Right lobe of liver (tissue), 6 donors: ENCODE measurements around the gene TINAG. TPM values are rescaled to one million over a fixed set of nuclear protein-coding genes. Genes with fewer than 3 reads are reported as not detected.

Experiments
- ATAC-seq, 4 donors: fragments of 200-7000 bp; cut with Tn5 transposase; one replicate each; pipeline ENCODE4 v1.9.1; 2020; ENCODE audit warnings: mild to moderate bottlenecking in 4 of 4, moderate library complexity in 4 of 4
- DNase-seq, 3 donors: peaks; one replicate each; pipeline ENCODE4 v3.0.0-alpha.2; 2020
- H3K27ac ChIP-seq, 3 donors: fragments of 200-600 bp; one replicate each; pipeline ENCODE4 v1.8.0; 2022
- H3K27me3 ChIP-seq, 2 donors: fragments of 200-600 bp; one replicate each; pipeline ENCODE4 v1.8.0; 2022
- H3K36me3 ChIP-seq, 4 donors: fragments of 200-600 bp; sonication (generic) in 1 of 4; one replicate each; pipeline versions ENCODE4 v1.5.1 to v1.8.0; 2017 to 2022; ENCODE audit warnings: control low read depth in 1 of 4
- H3K4me1 ChIP-seq, 4 donors: fragments of 200-600 bp; sonication (generic) in 1 of 4; one replicate each; pipeline versions ENCODE4 v1.5.1 to v1.8.0; 2017 to 2022; ENCODE audit warnings: control low read depth in 1 of 4
- H3K4me3 ChIP-seq, 3 donors: fragments of 200-600 bp; one replicate each; pipeline ENCODE4 v1.8.0; 2022
- H3K9me3 ChIP-seq, 4 donors: fragments of 200-600 bp; sonication (generic) in 1 of 4; one replicate each; pipeline versions ENCODE4 v1.5.1 to v1.8.0; 2017 to 2022; ENCODE audit warnings: control low read depth in 1 of 4
- POLR2A ChIP-seq: fragments of 450-650 bp; IDR thresholded peaks from one replicate; pipeline ENCODE4 v1.6.1; 2017; ENCODE audit warnings: antibody characterized with exemption, mild to moderate bottlenecking
- WGBS: methylation state at CpG from one replicate; pipeline ENCODE4 v1.1.6; 2018; ENCODE audit warnings: low coverage, low lambda C conversion rate; ENCODE audit not compliant: insufficient coverage; ENCODE audit errors: missing lambda C conversion rate; 5-methylcytosine and 5-hydroxymethylcytosine counted together
- intact Hi-C, 2 donors: fragments of 100-400 bp; cut with DNase I; formaldehyde crosslinking; loops; one replicate each; pipeline versions ENCODE4 v1.11.2 to v1.14.1; 2022
- total RNA-seq, 6 experiments: library from RNA; depleted of rRNA in 2 of 6; stranded (reverse); fragments of >200 nt in 2 of 6; fragmentation: NEBNext Ultra II Directional in 3 of 6; extraction: Animal tissue kit (Norgen Biotek cat#: 25700) in 3 of 6; gene quantifications; one replicate each; pipeline versions ENCODE4 v1.1.0 to v1.2.4, GENCODE V29; 2016 to 2023
- TF ChIP-seq, protein P1 (sequence below), 4 donors: fragments of 200-600 bp in 3 of 4; fragments of 450-650 bp in 1 of 4; IDR thresholded peaks; one replicate each; pipeline versions ENCODE4 v1.5.1 to v1.8.0; 2016 to 2022; ENCODE audit warnings: antibody characterized with exemption in 4 of 4, mild to moderate bottlenecking in 2 of 4
- donor health status: DM: no; HTN: yes; CAD: no.
- donor health status: DM: no; HTN: no; CAD: no.
- donor health status: DM: no; HTN: no; CAD: no.
- donor health status: DM: no; HTN: yes; CAD: no.
- donor health status: DM: no; HTN: yes; CAD: no.

The TINAG gene
- total RNA-seq, 6 experiments from 2014 or later: not detected

GRCh38 chr6:54386295-54386694 is 78.1 kb downstream of the TINAG start:
- no peaks in the 10 kb centered on the region for H3K4me1 ChIP-seq
- no peak overlapping the region for H3K27ac ChIP-seq
- DNase-seq (no peak), ATAC-seq (no peak)
- WGBS: 62% methylated on average over 4 of the region's 5 CpGs
- H3K4me3 ChIP-seq: no peak overlapping the region
- H3K9me3 ChIP-seq: no peaks in the 10 kb centered on the region
- H3K27me3 ChIP-seq: no peaks in the 10 kb centered on the region
- intact Hi-C loops: no loop called here
- TF ChIP-seq POLR2A: no peak
- TF ChIP-seq, protein P1, sequence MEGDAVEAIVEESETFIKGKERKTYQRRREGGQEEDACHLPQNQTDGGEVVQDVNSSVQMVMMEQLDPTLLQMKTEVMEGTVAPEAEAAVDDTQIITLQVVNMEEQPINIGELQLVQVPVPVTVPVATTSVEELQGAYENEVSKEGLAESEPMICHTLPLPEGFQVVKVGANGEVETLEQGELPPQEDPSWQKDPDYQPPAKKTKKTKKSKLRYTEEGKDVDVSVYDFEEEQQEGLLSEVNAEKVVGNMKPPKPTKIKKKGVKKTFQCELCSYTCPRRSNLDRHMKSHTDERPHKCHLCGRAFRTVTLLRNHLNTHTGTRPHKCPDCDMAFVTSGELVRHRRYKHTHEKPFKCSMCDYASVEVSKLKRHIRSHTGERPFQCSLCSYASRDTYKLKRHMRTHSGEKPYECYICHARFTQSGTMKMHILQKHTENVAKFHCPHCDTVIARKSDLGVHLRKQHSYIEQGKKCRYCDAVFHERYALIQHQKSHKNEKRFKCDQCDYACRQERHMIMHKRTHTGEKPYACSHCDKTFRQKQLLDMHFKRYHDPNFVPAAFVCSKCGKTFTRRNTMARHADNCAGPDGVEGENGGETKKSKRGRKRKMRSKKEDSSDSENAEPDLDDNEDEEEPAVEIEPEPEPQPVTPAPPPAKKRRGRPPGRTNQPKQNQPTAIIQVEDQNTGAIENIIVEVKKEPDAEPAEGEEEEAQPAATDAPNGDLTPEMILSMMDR (IDR thresholded peaks at IDR 0.05): no peak
- no peaks in the 10 kb centered on the region for H3K36me3 ChIP-seq

GRCh38 chr6:54390362-54390761 is 82.1 kb downstream of the TINAG start:
- no peaks in the 10 kb centered on the region for H3K9me3 ChIP-seq
- intact Hi-C loops: no loop called here
- no peaks in the 10 kb centered on the region for H3K27me3 ChIP-seq
- no peak overlapping the region for H3K4me3 ChIP-seq
- TF ChIP-seq, protein P1 (IDR thresholded peaks at IDR 0.05): no peak
- TF ChIP-seq POLR2A: no peak
- DNase-seq: no peak
- no peak overlapping the region for H3K27ac ChIP-seq
- no peak for ATAC-seq
- H3K4me1 ChIP-seq: no peaks in the 10 kb centered on the region
- no peaks in the 10 kb centered on the region for H3K36me3 ChIP-seq

DNA sequence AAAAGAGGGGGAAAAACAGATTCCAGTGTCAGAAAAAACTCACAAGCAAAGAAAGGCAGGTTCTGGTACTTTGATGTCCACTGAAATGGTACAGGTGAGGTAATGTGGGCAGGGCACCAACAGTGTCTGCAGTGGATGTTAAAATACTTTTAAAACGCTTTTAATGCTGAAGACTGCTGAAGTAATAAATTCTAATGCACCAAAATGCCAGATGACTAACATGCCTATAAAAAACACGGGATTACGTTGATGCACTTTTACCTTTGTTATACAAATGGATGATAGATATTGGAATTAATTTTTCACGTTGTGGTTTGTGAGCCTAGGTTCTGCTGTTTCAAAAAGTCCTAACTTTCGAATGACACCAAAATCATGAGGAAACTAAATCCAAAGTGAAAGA is 83.3 kb downstream of the TINAG start:
- H3K27ac ChIP-seq: no peak overlapping the region
- WGBS: 41% methylated on average over 5 of the region's 5 CpGs
- H3K27me3 ChIP-seq: no peaks in the 10 kb centered on the region
- intact Hi-C loops: no loop called here
- no peak for ATAC-seq
- no peaks in the 10 kb centered on the region for H3K36me3 ChIP-seq
- H3K9me3 ChIP-seq: no peaks in the 10 kb centered on the region
- TF ChIP-seq, protein P1 (IDR thresholded peaks at IDR 0.05): no peak
- TF ChIP-seq POLR2A: no peak
- DNase-seq: no peak
- H3K4me1 ChIP-seq: no peaks in the 10 kb centered on the region
- H3K4me3 ChIP-seq: no peak overlapping the region

- no peaks in the 10 kb centered on the region for H3K27me3 ChIP-seq
- intact Hi-C loops: no loop called here
- H3K4me1 ChIP-seq: no peaks in the 10 kb centered on the region
- DNase-seq (no peak), ATAC-seq (no peak)
- no peaks in the 10 kb centered on the region for H3K9me3 ChIP-seq
- H3K27ac ChIP-seq: no peak overlapping the region
- TF ChIP-seq, protein P1 (IDR thresholded peaks at IDR 0.05): no peak
- no peak for TF ChIP-seq POLR2A
- no peak overlapping the region for H3K4me3 ChIP-seq
- H3K36me3 ChIP-seq: no peaks in the 10 kb centered on the region
- whole genome bisulfite sequencing: 39% methylated on average over 1 of the region's 1 CpG
These were observed 94.9 kb downstream of the TINAG start for GRCh38 chr6:54403096-54403495.

DNA sequence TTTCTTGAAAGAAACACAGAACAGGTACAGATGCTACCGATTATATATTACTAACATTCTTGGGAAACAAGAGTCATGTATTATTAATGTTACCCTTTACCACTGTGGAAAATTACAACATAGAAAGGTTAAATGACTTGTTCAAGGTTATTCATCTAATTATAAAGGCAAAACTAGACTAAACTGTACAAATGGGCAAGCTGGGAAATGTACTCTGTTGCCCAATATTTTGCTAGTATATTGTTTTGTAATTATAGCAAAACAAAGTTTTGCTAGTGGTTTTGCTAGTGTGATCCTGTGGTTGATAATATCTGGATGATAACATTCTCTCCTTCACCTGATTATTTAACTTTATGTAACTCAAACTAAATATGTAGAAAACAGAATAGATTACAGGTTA is 96.5 kb downstream of the TINAG start:
- TF ChIP-seq, protein P1 (IDR thresholded peaks at IDR 0.05): no peak
- TF ChIP-seq POLR2A: no peak
- Histone ChIP-seq H3K27ac (no peak overlapping the region), H3K36me3 (no peaks in the 10 kb centered on the region), H3K27me3 (no peaks in the 10 kb centered on the region), H3K4me1 (no peaks in the 10 kb centered on the region), H3K4me3 (no peak overlapping the region), H3K9me3 (no peaks in the 10 kb centered on the region)
- WGBS: 55% methylated on average over 1 of the region's 1 CpG
- no peak for ATAC-seq
- intact Hi-C loops: no loop called here
- DNase-seq: no peak
